Left lung (tissue), 10 donors: ENCODE measurements around the gene CELF5. TPM values are rescaled to one million over a fixed set of nuclear protein-coding genes. Genes with fewer than 3 reads are reported as not detected.
"Not testable (repeated sequence)": the region's sequence is repeated elsewhere in the genome, so short reads cannot be mapped to it uniquely, and the experiment has no call there.

Experiments used
- ATAC-seq: fragments of 200-7000 bp; cut with Tn5 transposase; one replicate; pipeline ENCODE4 v1.9.1; 2020; ENCODE audit warnings: moderate library complexity
- DNase-seq, 4 donors: peaks; one replicate each; pipeline ENCODE4 v3.0.0-alpha.2; 2013 to 2020
- H3K27ac ChIP-seq, 2 donors: fragments of 200-600 bp; sonication (generic) in 1 of 2; one replicate each; pipeline versions ENCODE4 v1.5.0 to v1.8.0; 2020 to 2021
- H3K27me3 ChIP-seq, 2 donors: fragments of 200-600 bp; sonication (generic) in 1 of 2; one replicate each; pipeline versions ENCODE4 v1.5.0 to v1.8.0; 2020 to 2021
- H3K36me3 ChIP-seq, 2 donors: fragments of 200-600 bp; sonication (generic) in 1 of 2; one replicate each; pipeline versions ENCODE4 v1.5.0 to v1.8.0; 2020 to 2021
- H3K4me1 ChIP-seq, 2 donors: fragments of 200-600 bp; one replicate each; pipeline ENCODE4 v1.8.0; 2021
- H3K4me3 ChIP-seq, 2 donors: fragments of 200-600 bp; sonication (generic) in 1 of 2; one replicate each; pipeline versions ENCODE4 v1.5.0 to v1.8.0; 2020 to 2021; ENCODE audit warnings: mild to moderate bottlenecking in 1 of 2
- H3K9me3 ChIP-seq, 2 donors: fragments of 200-600 bp; sonication (generic) in 1 of 2; one replicate each; pipeline versions ENCODE4 v1.5.0 to v1.8.0; 2020 to 2021
- CTCF ChIP-seq, 2 donors: fragments of 200-600 bp; sonication (generic) in 1 of 2; IDR thresholded peaks; one replicate each; pipeline versions ENCODE4 v1.5.0 to v1.8.0; 2021; ENCODE audit warnings: antibody characterized with exemption in 2 of 2
- intact Hi-C, 2 donors: fragments of 100-400 bp; cut with DNase I; formaldehyde crosslinking; loops; one replicate each; pipeline versions ENCODE4 v1.11.2 to v1.14.2; 2022
- polyA plus RNA-seq, 6 donors: library from polyadenylated mRNA; unstranded; fragments of 120-200 nt; gene quantifications; one replicate each; pipeline ENCODE4 v1.2.1, GENCODE V29; 2013; ENCODE audit not compliant: insufficient read length in 6 of 6
- total RNA-seq, 2 donors: library from RNA; stranded (reverse); fragmentation: NEBNext Ultra II Directional; extraction: Animal tissue kit (Norgen Biotek cat#: 25700); gene quantifications; one replicate each; pipeline ENCODE4 v1.2.1, GENCODE V29; 2021
- donor health status: DM: no; HTN: yes; CAD: no.
- donor health status: DM: no; HTN: no; CAD: no.

The CELF5 gene
- total and polyA plus RNA-seq, 8 donors: 0.38 to 3.9 (median 2.2) TPM; not detected in 1

GRCh38 chr19:3213159-3213558, 11.3 kb upstream of the CELF5 start:
- Histone ChIP-seq H3K4me3 (no peak overlapping the region), H3K4me1 (no peaks in the 10 kb centered on the region), H3K36me3 (peaks cover 0 to 14% of the 10 kb centered on the region in 2 donors), H3K27me3 (no peaks in the 10 kb centered on the region), H3K27ac (no peak overlapping the region), H3K9me3 (no peaks in the 10 kb centered on the region)
- intact Hi-C loops: no loop called here
- no peak for DNase-seq
- no peak for TF ChIP-seq CTCF (IDR thresholded peaks at IDR 0.05)
- ATAC-seq: no peak

- H3K4me3 ChIP-seq: no peak overlapping the region
- intact Hi-C loops: no loop called here
- H3K27me3 ChIP-seq: peaks cover 0 to 13% of the 10 kb centered on the region in 2 donors
- no peak for ATAC-seq
- H3K36me3 ChIP-seq: no peaks in the 10 kb centered on the region
- no peaks in the 10 kb centered on the region for H3K9me3 ChIP-seq
- no peak for TF ChIP-seq CTCF (IDR thresholded peaks at IDR 0.05)
- H3K4me1 ChIP-seq: no peaks in the 10 kb centered on the region
- H3K27ac ChIP-seq: no peak overlapping the region
- DNase-seq: no peak
These were observed 7.6 kb upstream of the CELF5 start for GRCh38 chr19:3216874-3217273.

- H3K4me3 ChIP-seq: no peak overlapping the region
- no peak for TF ChIP-seq CTCF (IDR thresholded peaks at IDR 0.05)
- no peak overlapping the region for H3K27ac ChIP-seq
- no peak for DNase-seq
- ATAC-seq: no peak
- peaks cover 0 to 4% of the 10 kb centered on the region in 2 donors for H3K4me1 ChIP-seq
- intact Hi-C loops: no loop called here
- H3K9me3 ChIP-seq: no peaks in the 10 kb centered on the region
- H3K27me3 ChIP-seq: peaks cover 15 to 49% of the 10 kb centered on the region in 2 donors
- H3K36me3 ChIP-seq: no peaks in the 10 kb centered on the region
These were observed 3.9 kb upstream of the CELF5 start for GRCh38 chr19:3220576-3220975.

- H3K36me3 ChIP-seq, H3K4me3 ChIP-seq, H3K9me3 ChIP-seq, H3K4me1 ChIP-seq, DNase-seq, H3K27ac ChIP-seq, ATAC-seq, intact Hi-C loops: not testable (repeated sequence)
- peaks cover 20 to 58% of the 10 kb centered on the region in 2 donors for H3K27me3 ChIP-seq
These were observed 2.9 kb upstream of the CELF5 start for GRCh38 chr19:3221576-3221975.

- no peak for TF ChIP-seq CTCF (IDR thresholded peaks at IDR 0.05)
- H3K36me3 ChIP-seq: no peaks in the 10 kb centered on the region
These were observed 1.8 kb upstream of the CELF5 start for GRCh38 chr19:3222709-3223108.

GRCh38 chr19:3225169-3225485, 666 bp downstream of the CELF5 start:
- H3K27me3 ChIP-seq: peaks cover 34 to 93% of the 10 kb centered on the region in 2 donors
- intact Hi-C loops: no loop called here
- no peak for ATAC-seq
- H3K9me3 ChIP-seq: no peaks in the 10 kb centered on the region
- no peak for DNase-seq
- H3K36me3 ChIP-seq: no peaks in the 10 kb centered on the region
- H3K4me1 ChIP-seq: peaks cover 0 to 4% of the 10 kb centered on the region in 2 donors
- H3K27ac ChIP-seq: no peak overlapping the region
- no peak overlapping the region for H3K4me3 ChIP-seq
- no peak for TF ChIP-seq CTCF (IDR thresholded peaks at IDR 0.05)

More at GRCh38 chr19:3222709-3223108, 1.8 kb upstream of the CELF5 start:
- H3K27ac ChIP-seq: no peak overlapping the region
- H3K4me1 ChIP-seq: peaks cover 0 to 4% of the 10 kb centered on the region in 2 donors
- no peak overlapping the region for H3K4me3 ChIP-seq
- peaks cover 20 to 69% of the 10 kb centered on the region in 2 donors for H3K27me3 ChIP-seq
- no peak for ATAC-seq
- no peak for DNase-seq
- no peaks in the 10 kb centered on the region for H3K9me3 ChIP-seq
- intact Hi-C loops: no loop called here
